Glomerular visceral epithelial cell (primary cell): ENCODE results near the gene PLAGL1.
A peak's percentile ranks its signal among the peaks of the same experiment; 100 is the strongest.

Source experiments
- DNase-seq: peaks from one replicate; pipeline ENCODE4 v3.0.0-alpha.2; 2016; ENCODE audit errors: extremely low spot score

PLAGL1 gene

GRCh38 chr6:143965503-143966171 is 42.4 kb downstream of the PLAGL1 start:
- peak; percentile 57 for DNase-seq

GRCh38 chr6:143964674-143965081 is 43.4 kb downstream of the PLAGL1 start:
- DNase-seq = no peak

- no peak for DNase-seq
These were observed 44.7 kb downstream of the PLAGL1 start for GRCh38 chr6:143963158-143963919.

GRCh38 chr6:143961886-143962878 is 45.9 kb downstream of the PLAGL1 start:
- no peak for DNase-seq

- DNase-seq = no peak
These were observed 47.0 kb downstream of the PLAGL1 start for GRCh38 chr6:143961066-143961465.

- no peak for DNase-seq
These were observed 48.1 kb downstream of the PLAGL1 start for GRCh38 chr6:143959927-143960326.

- DNase-seq = no peak
These were observed 49.1 kb downstream of the PLAGL1 start for GRCh38 chr6:143958839-143959399.

GRCh38 chr6:143957679-143958274 is 50.3 kb downstream of the PLAGL1 start:
- DNase-seq = no peak

GRCh38 chr6:143955971-143956370 is 52.1 kb downstream of the PLAGL1 start:
- DNase-seq = peak; percentile 40

- DNase-seq = no peak
These were observed 54.1 kb downstream of the PLAGL1 start for GRCh38 chr6:143953922-143954321.

GRCh38 chr6:143952947-143953701 is 54.9 kb downstream of the PLAGL1 start:
- DNase-seq = no peak

- DNase-seq = no peak
These were observed 55.8 kb downstream of the PLAGL1 start for GRCh38 chr6:143952060-143952778.

- no peak for DNase-seq
These were observed 57.2 kb downstream of the PLAGL1 start for GRCh38 chr6:143950875-143951274.

- DNase-seq = no peak
These were observed 58.1 kb downstream of the PLAGL1 start for GRCh38 chr6:143949962-143950361.

GRCh38 chr6:143949535-143949934 is 58.5 kb downstream of the PLAGL1 start:
- no peak for DNase-seq

- no peak for DNase-seq
These were observed 59.9 kb downstream of the PLAGL1 start for GRCh38 chr6:143948208-143948607.

- peak; percentile 51 for DNase-seq
These were observed 66.0 kb downstream of the PLAGL1 start for GRCh38 chr6:143941852-143942627.

GRCh38 chr6:143940011-143940597 is 68.0 kb downstream of the PLAGL1 start:
- peak; percentile 66 for DNase-seq

- DNase-seq = no peak
These were observed 68.7 kb downstream of the PLAGL1 start for GRCh38 chr6:143939364-143939763.
